Keratinocyte (primary cell): Measurements from ENCODE around the gene STK16. TPM values are rescaled to one million over a fixed set of nuclear protein-coding genes. Genes with fewer than 3 reads are reported as not detected.
"Not testable (repeated sequence)": the region's sequence is repeated elsewhere in the genome, so short reads cannot be mapped to it uniquely, and the experiment has no call there.

Source experiments
- DNase-seq: peaks from one replicate; pipeline ENCODE4 v3.0.0-alpha.2; 2011; ENCODE audit warnings: low read depth, missing footprints, low spot score
- FAIRE-seq: peaks from 2 replicates; lab custom pipeline; 2011; peaks lifted over from hg19 to GRCh38; lab: Jason Lieb, UNC
- H2AFZ ChIP-seq: 2 replicates; pipeline ENCODE4 v1.6.0; 2012; ENCODE audit warnings: low read length, control low read depth, inconsistent platforms; ENCODE audit not compliant: control insufficient read depth
- H3K27ac ChIP-seq: 2 replicates; pipeline ENCODE4 v1.5.1; 2011; ENCODE audit warnings: low read length; ENCODE audit not compliant: control insufficient read depth, insufficient read depth
- H3K27me3 ChIP-seq: 3 replicates; pipeline ENCODE4 v1.6.0; 2011; ENCODE audit warnings: low read length; ENCODE audit not compliant: control insufficient read depth, insufficient read depth; ENCODE audit errors: extremely low read depth
- H3K36me3 ChIP-seq, 2 experiments: 2 replicates in 1 of 2; 3 replicates in 1 of 2; pipeline ENCODE4 v1.5.1; 2011; ENCODE audit warnings: low read length in 2 of 2, mild to moderate bottlenecking in 1 of 2; ENCODE audit not compliant: control insufficient read depth in 2 of 2, insufficient read depth in 2 of 2; ENCODE audit errors: extremely low read depth in 1 of 2
- H3K4me1 ChIP-seq: 3 replicates; pipeline ENCODE4 v1.5.1; 2011; ENCODE audit warnings: low read length; ENCODE audit not compliant: control insufficient read depth, insufficient read depth; ENCODE audit errors: extremely low read depth
- H3K4me2 ChIP-seq: 3 replicates; pipeline ENCODE4 v1.6.0; 2011; ENCODE audit warnings: low read depth, low read length; ENCODE audit not compliant: control insufficient read depth, insufficient read depth; ENCODE audit errors: extremely low read depth
- H3K4me3 ChIP-seq, 3 experiments: fragments of 200-600 bp in 1 of 3; sonication (generic) in 1 of 3; 2 replicates in 2 of 3; 3 replicates in 1 of 3; pipeline ENCODE4 v1.5.1; 2011 to 2016; ENCODE audit warnings: low read length in 3 of 3, mild to moderate bottlenecking in 3 of 3, control low read depth in 2 of 3, inconsistent platforms in 1 of 3, low read depth in 1 of 3, mixed read lengths in 1 of 3, mixed run types in 1 of 3, moderate library complexity in 1 of 3; ENCODE audit not compliant: control insufficient read depth in 2 of 3, insufficient read depth in 2 of 3; ENCODE audit errors: extremely low read depth in 1 of 3
- H3K79me2 ChIP-seq: 2 replicates; pipeline ENCODE4 v1.6.0; 2012; ENCODE audit warnings: low read length; ENCODE audit not compliant: control insufficient read depth, insufficient read depth
- H3K9ac ChIP-seq: 3 replicates; pipeline ENCODE4 v1.6.0; 2011; ENCODE audit warnings: low read length; ENCODE audit not compliant: control insufficient read depth, insufficient read depth; ENCODE audit errors: extremely low read depth
- H3K9me1 ChIP-seq: 3 replicates; pipeline ENCODE4 v1.6.0; 2011; ENCODE audit warnings: low read length; ENCODE audit not compliant: control insufficient read depth, insufficient read depth; ENCODE audit errors: extremely low read depth
- H3K9me3 ChIP-seq: 2 replicates; pipeline ENCODE4 v1.5.1; 2012; ENCODE audit warnings: low read depth, low read length; ENCODE audit not compliant: control insufficient read depth
- H4K20me1 ChIP-seq: 3 replicates; pipeline ENCODE4 v1.6.0; 2011; ENCODE audit warnings: low read length; ENCODE audit not compliant: control insufficient read depth, insufficient read depth; ENCODE audit errors: extremely low read depth
- CTCF ChIP-seq, 3 experiments: IDR thresholded peaks in 1 of 3; conservative IDR thresholded peaks in 1 of 3; optimal IDR thresholded peaks in 1 of 3; 2 replicates in 2 of 3; 3 replicates in 1 of 3; pipeline versions ENCODE3 to v1.5.1; 2011; ENCODE audit warnings: low read length in 3 of 3, mild to moderate bottlenecking in 3 of 3, moderate library complexity in 2 of 3, control low read depth in 1 of 3, inconsistent platforms in 1 of 3; ENCODE audit not compliant: insufficient read depth in 2 of 3; ENCODE audit errors: extremely low read depth in 1 of 3
- EZH2 ChIP-seq: IDR thresholded peaks from one replicate; pipeline ENCODE4 v1.6.1; 2012; ENCODE audit warnings: inconsistent platforms, mild to moderate bottlenecking, low read length, moderate library complexity
- dilution Hi-C: fragments of 300-500 bp; cut with MboI; formaldehyde crosslinking; loops from one replicate; pipeline ENCODE4 v1.7.0; 2020; ENCODE audit warnings: low sequenced_read_pairs; ENCODE audit not compliant: extremely low pct_ligation_motif_present
- polyA plus RNA-seq, 5 experiments: library from polyadenylated mRNA; depleted of rRNA in 3 of 5; stranded (reverse) in 3 of 5; stranded (forward) in 1 of 5; unstranded in 1 of 5; fragments of >200 nt; gene quantifications; 1 replicate in 1 of 5; 2 replicates in 3 of 5; 3 replicates in 1 of 5; pipeline versions ENCODE4 v1.2.1 to v1.2.3, GENCODE V29; 2011 to 2012; ENCODE audit warnings: missing spikeins in 2 of 5, low read depth in 1 of 5, low replicate concordance in 1 of 5

STK16 gene
- polyA plus RNA-seq, 1 donor (not counting 4 experiments of a cell fraction or from before 2014, with no cell fraction given), result 35.8 TPM

DNA sequence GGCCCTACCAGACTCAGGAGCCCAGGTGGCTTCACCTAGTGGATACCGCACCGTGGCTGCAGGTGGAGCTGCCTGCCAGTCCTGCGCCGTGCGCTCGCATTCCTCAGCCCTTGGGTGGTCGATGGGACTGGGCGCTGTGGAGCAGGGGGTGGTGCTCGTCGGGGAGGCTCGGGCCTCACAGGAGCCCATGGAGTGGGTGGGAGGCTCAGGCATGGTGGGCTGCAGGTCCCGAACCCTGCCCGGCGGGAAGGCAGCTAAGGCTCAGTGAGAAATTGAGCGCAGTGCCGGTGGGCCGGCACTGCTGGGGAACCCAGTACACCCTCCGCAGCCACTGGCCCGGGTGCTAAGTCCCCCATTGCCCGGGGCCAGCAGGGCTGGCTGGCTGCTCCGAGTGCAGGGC, 43.9 kb upstream of the STK16 start:
- DNase-seq, H3K27ac ChIP-seq, H3K27me3 ChIP-seq, H3K36me3 ChIP-seq, H3K79me2 ChIP-seq, H2AFZ ChIP-seq, H3K9me3 ChIP-seq, H3K4me1 ChIP-seq, H4K20me1 ChIP-seq, FAIRE-seq, dilution Hi-C loops, H3K4me2 ChIP-seq, H3K4me3 ChIP-seq, H3K9me1 ChIP-seq, H3K9ac ChIP-seq: not testable (repeated sequence)

DNA sequence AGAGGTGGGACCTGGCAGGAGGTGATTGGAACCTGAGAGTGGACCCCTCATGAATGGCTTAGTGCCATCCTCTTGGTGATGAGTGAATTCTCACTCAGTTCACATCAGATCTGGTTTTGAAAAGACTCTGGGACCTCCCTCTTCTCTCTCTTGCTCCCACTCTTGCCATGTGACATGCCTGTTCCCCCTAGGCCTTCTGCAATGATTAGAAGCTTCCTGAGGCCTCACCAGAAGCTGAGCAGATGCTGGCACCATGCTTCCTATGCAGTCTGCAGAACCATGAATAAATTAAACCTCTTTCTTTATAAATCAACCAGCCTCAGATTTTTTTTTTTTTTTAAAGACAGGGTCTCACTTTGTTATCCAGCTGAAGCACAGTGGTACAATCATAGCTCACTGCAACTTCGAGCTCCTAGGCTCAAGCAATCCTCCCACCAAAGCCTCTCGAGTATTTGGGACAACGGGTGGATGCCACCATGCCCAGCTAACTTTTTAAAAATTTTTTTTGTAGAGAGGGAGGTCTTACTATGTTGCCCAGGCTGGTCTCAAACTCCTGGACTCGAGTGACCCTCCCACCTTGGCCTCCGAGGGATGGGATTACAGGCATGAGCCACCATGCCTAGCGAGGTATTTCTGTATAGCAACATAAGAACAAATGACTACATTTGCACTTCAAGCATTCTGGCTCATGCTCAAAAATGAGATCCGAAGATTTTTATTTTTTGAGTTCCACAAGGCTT, 40.7 kb upstream of the STK16 start:
- Histone ChIP-seq H3K9me1 (no peaks in the 10 kb centered on the region), H2AFZ (no peak overlapping the region), H3K4me3 (no peak overlapping the region), H3K27ac (no peak overlapping the region), H3K9me3 (no peaks in the 10 kb centered on the region), H3K4me1 (peaks cover 16% of the 10 kb centered on the region), H3K27me3 (no peaks in the 10 kb centered on the region), H3K36me3 (peaks cover 7 to 13% of the 10 kb centered on the region in 2 experiments), H3K9ac (no peak overlapping the region), H3K79me2 (no peaks in the 10 kb centered on the region), H3K4me2 (no peak overlapping the region), H4K20me1 (no peaks in the 10 kb centered on the region)
- DNase-seq, result no peak
- no peak for FAIRE-seq
- dilution Hi-C loops, result no loop called here
- no peak for TF ChIP-seq EZH2
- TF ChIP-seq CTCF (optimal IDR thresholded peaks at IDR 0.05 in 1 of 3, IDR thresholded peaks at IDR 0.05 in 1 of 3, conservative IDR thresholded peaks at IDR 0.05 in 1 of 3; ENCODE audit: extremely low read depth in 1 of 3, insufficient read depth in 2 of 3, low read length in 3 of 3), result no peak

DNA sequence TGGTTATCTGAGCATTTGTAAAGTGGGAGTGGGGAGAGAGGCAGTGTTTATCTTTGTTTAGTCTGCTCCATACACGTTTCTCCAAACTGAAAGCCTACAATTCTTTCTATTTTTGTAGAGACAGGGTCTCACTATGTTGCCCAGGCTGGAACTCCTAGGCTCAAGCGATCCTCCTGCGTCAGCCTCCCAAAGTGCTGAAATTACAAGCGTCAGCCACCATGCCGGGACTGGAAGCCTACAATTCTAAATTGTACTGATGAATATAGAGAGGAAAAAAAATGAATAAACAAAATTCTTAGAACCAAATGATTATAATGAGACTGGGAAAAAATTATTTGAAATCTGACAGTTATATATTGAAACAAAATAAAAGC, 40.1 kb upstream of the STK16 start:
- Histone ChIP-seq H3K79me2 (no peaks in the 10 kb centered on the region), H3K27ac (no peak overlapping the region), H3K4me2 (no peak overlapping the region), H3K36me3 (peaks cover 7 to 13% of the 10 kb centered on the region in 2 experiments), H3K27me3 (no peaks in the 10 kb centered on the region), H3K4me1 (peaks cover 16% of the 10 kb centered on the region), H3K9ac (no peak overlapping the region), H3K9me1 (no peaks in the 10 kb centered on the region), H4K20me1 (no peaks in the 10 kb centered on the region), H2AFZ (no peak overlapping the region), H3K9me3 (no peaks in the 10 kb centered on the region), H3K4me3 (no peak overlapping the region)
- TF ChIP-seq CTCF (optimal IDR thresholded peaks at IDR 0.05 in 1 of 3, IDR thresholded peaks at IDR 0.05 in 1 of 3, conservative IDR thresholded peaks at IDR 0.05 in 1 of 3; ENCODE audit: extremely low read depth in 1 of 3, insufficient read depth in 2 of 3, low read length in 3 of 3), result no peak
- TF ChIP-seq EZH2, result no peak
- FAIRE-seq (no peak), DNase-seq (no peak)
- dilution Hi-C loops, result no loop called here
